OCI-LY7 (cell line): ENCODE measurements around the gene NID2. TPM values are rescaled to one million over a fixed set of nuclear protein-coding genes. Genes with fewer than 3 reads are reported as not detected.

ENCODE experiments used
- BruUV-seq: library from RNA; stranded (reverse); fragments of 400-500 nt; replicated peaks from 2 replicates; lab custom pipeline; 2021; lab: Mats Ljungman, UMichigan
- CTCF ChIA-PET: fragments of 300-600 bp; sonication (Branson Sonifier 250); formaldehyde crosslinking; loops from one replicate; lab custom pipeline; 2022; ENCODE audit warnings: antibody characterized with exemption; ENCODE audit not compliant: unreplicated experiment; lab: Charles Lee
- POLR2A ChIA-PET: fragments of 300-600 bp; sonication (Branson Sonifier 250); formaldehyde crosslinking; loops from one replicate; lab custom pipeline; 2022; ENCODE audit warnings: antibody characterized with exemption; lab: Charles Lee
- DNase-seq: peaks from one replicate; pipeline ENCODE4 v3.0.0-alpha.2; 2015; ENCODE audit warnings: low spot score
- H2AFZ ChIP-seq: fragments of 200-600 bp; sonication (generic), shearing (Covaris generic); 2 replicates; pipeline ENCODE4 v1.6.1; 2014; ENCODE audit warnings: mild to moderate bottlenecking, antibody characterized with exemption, low read length, moderate library complexity
- H3K27ac ChIP-seq: fragments of 200-600 bp; sonication (generic); 2 replicates; pipeline ENCODE4 v1.5.1; 2014; ENCODE audit warnings: mixed run types, low read depth, mild to moderate bottlenecking, moderate library complexity, low read length, inconsistent platforms; ENCODE audit not compliant: poor library complexity, severe bottlenecking
- H3K36me3 ChIP-seq: fragments of 200-600 bp; sonication (generic); 2 replicates; pipeline ENCODE4 v1.6.1; 2014; ENCODE audit warnings: mild to moderate bottlenecking, antibody characterized with exemption, low read length, moderate library complexity, mixed read lengths; ENCODE audit not compliant: insufficient read depth
- H3K4me1 ChIP-seq: fragments of 200-600 bp; sonication (generic); 2 replicates; pipeline ENCODE4 v1.5.1; 2014; ENCODE audit warnings: mild to moderate bottlenecking, low read length; ENCODE audit not compliant: insufficient read depth, poor library complexity, severe bottlenecking
- H3K4me2 ChIP-seq: fragments of 200-600 bp; sonication (generic); 2 replicates; pipeline ENCODE4 v1.6.1; 2014; ENCODE audit warnings: mild to moderate bottlenecking, low read length
- H3K4me3 ChIP-seq: fragments of 200-600 bp; sonication (generic); 2 replicates; pipeline ENCODE4 v1.5.1; 2014; ENCODE audit warnings: mild to moderate bottlenecking, low read depth, low read length; ENCODE audit not compliant: poor library complexity, severe bottlenecking
- H3K79me2 ChIP-seq: fragments of 200-600 bp; sonication (generic); 2 replicates; pipeline ENCODE4 v1.6.1; 2016; ENCODE audit warnings: low read depth, mild to moderate bottlenecking, low read length, moderate library complexity, mixed read lengths; ENCODE audit not compliant: insufficient read depth
- H3K9me2 ChIP-seq: fragments of 200-600 bp; sonication (generic); 2 replicates; pipeline ENCODE4 v1.6.1; 2016; ENCODE audit warnings: mild to moderate bottlenecking, low read length, mixed read lengths; ENCODE audit not compliant: insufficient read depth
- H3K9me3 ChIP-seq: fragments of 200-600 bp; sonication (generic); 2 replicates; pipeline ENCODE4 v1.6.1; 2014; ENCODE audit warnings: mild to moderate bottlenecking, mixed run types, low read length, mixed read lengths
- H4K20me1 ChIP-seq: fragments of 200-600 bp; sonication (generic); 2 replicates; pipeline ENCODE4 v1.6.1; 2014; ENCODE audit warnings: mild to moderate bottlenecking, antibody characterized with exemption, low read length, moderate library complexity, mixed read lengths; ENCODE audit not compliant: insufficient read depth
- EZH2phosphoT487 ChIP-seq: fragments of 200-600 bp; sonication (generic); IDR thresholded peaks from 2 replicates; pipeline ENCODE4 v1.6.1; 2018; ENCODE audit warnings: low read depth, borderline replicate concordance, mild to moderate bottlenecking, mixed run types, antibody characterized with exemption, low read length, moderate library complexity, mixed read lengths
- intact Hi-C: fragments of 100-400 bp; cut with micrococcal nuclease; formaldehyde crosslinking; loops from one replicate; pipeline ENCODE4 v1.10.0; 2022; ENCODE audit not compliant: unreplicated experiment
- total RNA-seq, 2 experiments: library from RNA; depleted of rRNA in 1 of 2; stranded (reverse); fragments of >200 nt in 1 of 2; shearing (Covaris generic) in 1 of 2; gene quantifications; 2 replicates each; pipeline ENCODE4 v1.2.3, GENCODE V29; 2014 to 2022
- TF ChIP-seq, protein P1 (sequence below): fragments of 200-600 bp; sonication (generic); conservative IDR thresholded peaks from 2 replicates; pipeline ENCODE4 v1.5.1; 2014; ENCODE audit warnings: mild to moderate bottlenecking, antibody characterized with exemption, low read length, moderate library complexity, mixed read lengths

Gene NID2
- total RNA-seq, 2 experiments from 2014 or later = not detected

DNA sequence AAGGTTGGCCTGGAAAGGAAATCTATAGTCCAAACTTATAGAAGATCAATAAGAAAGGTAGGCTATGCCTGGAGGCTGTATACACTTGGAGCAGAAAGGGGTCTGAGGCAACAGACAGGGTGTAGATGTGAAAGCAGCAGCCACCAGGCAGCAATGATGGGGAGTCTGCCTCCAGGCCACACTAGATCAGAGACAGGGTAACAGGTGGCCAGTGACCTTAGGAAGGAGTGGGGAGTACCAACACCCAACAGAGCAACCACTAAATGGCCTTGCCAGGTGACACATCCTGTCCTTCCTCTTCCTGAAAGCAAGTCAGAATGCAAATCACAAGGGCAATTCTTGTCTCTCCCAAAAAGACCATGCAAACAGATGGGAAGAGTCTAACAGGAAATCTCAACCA lies 46.4 kb upstream of the NID2 start:
- no peaks in the 10 kb centered on the region for H3K36me3 ChIP-seq
- H3K4me1 ChIP-seq = no peaks in the 10 kb centered on the region
- peak; percentile 1 for DNase-seq
- intact Hi-C loops = no loop called here
- 0 out of 2 replicates have a peak overlapping the region, but pooled peaks have one; percentile 6 for H3K4me2 ChIP-seq
- no peak overlapping the region for H3K27ac ChIP-seq
- no peak for TF ChIP-seq EZH2phosphoT487
- TF ChIP-seq, protein P1, sequence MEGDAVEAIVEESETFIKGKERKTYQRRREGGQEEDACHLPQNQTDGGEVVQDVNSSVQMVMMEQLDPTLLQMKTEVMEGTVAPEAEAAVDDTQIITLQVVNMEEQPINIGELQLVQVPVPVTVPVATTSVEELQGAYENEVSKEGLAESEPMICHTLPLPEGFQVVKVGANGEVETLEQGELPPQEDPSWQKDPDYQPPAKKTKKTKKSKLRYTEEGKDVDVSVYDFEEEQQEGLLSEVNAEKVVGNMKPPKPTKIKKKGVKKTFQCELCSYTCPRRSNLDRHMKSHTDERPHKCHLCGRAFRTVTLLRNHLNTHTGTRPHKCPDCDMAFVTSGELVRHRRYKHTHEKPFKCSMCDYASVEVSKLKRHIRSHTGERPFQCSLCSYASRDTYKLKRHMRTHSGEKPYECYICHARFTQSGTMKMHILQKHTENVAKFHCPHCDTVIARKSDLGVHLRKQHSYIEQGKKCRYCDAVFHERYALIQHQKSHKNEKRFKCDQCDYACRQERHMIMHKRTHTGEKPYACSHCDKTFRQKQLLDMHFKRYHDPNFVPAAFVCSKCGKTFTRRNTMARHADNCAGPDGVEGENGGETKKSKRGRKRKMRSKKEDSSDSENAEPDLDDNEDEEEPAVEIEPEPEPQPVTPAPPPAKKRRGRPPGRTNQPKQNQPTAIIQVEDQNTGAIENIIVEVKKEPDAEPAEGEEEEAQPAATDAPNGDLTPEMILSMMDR = no peak
- no peaks in the 10 kb centered on the region for H3K9me2 ChIP-seq
- no TSS peak for BruUV-seq
- POLR2A ChIA-PET = interaction anchor here (0.6 kb wide), 1 partner anchor 259 kb away, joined by 8 read pairs; no protein-coding TSS in a partner anchor
- no peak overlapping the region for H2AFZ ChIP-seq
- no peaks in the 10 kb centered on the region for H4K20me1 ChIP-seq
- CTCF ChIA-PET = no interaction called here
- H3K79me2 ChIP-seq = no peaks in the 10 kb centered on the region
- no peaks in the 10 kb centered on the region for H3K9me3 ChIP-seq
- no peak overlapping the region for H3K4me3 ChIP-seq

DNA sequence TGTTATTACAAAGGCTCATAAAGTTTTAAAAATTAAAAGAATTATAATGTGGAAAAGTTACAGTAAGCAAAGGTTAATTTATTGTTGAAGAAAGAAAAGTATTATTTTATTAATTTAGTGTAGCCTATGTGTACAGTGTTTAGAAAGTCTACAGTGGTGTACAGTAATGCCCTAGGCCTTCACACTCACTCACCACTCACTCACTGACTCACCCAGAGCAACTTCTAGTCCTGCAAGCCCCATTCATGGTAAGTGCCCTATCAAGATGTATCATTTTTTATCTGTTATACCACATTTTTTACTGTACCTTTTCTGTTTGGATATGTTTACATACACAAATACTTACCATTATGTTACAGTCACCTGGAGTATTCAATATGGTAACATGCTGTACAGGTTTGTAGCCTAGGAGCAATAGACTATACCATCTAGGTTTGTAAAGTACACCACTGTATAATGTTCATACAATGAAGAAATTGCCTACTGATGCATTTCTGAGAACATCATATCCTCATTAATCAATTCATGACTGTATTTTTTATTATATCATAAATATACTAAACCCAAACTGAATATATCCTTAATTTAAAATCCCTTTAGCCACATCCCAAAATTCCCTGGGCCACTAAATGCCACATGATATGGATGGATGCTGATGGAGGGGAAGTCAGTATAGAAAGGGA lies 43.6 kb upstream of the NID2 start:
- H3K4me3 ChIP-seq = no peak overlapping the region
- H2AFZ ChIP-seq = no peak overlapping the region
- no peaks in the 10 kb centered on the region for H4K20me1 ChIP-seq
- TF ChIP-seq EZH2phosphoT487 = no peak
- TF ChIP-seq, protein P1 = no peak
- H3K79me2 ChIP-seq = no peaks in the 10 kb centered on the region
- BruUV-seq = no TSS peak
- POLR2A ChIA-PET = interaction anchor here (0.6 to 1.1 kb wide), 5 partner anchors 10 to 844 kb away, joined by 3 to 4 read pairs (median 3); no protein-coding TSS in a partner anchor
- DNase-seq = no peak
- H3K36me3 ChIP-seq = no peaks in the 10 kb centered on the region
- intact Hi-C loops = no loop called here
- H3K9me3 ChIP-seq = no peaks in the 10 kb centered on the region
- no peaks in the 10 kb centered on the region for H3K9me2 ChIP-seq
- no peak overlapping the region for H3K4me2 ChIP-seq
- H3K27ac ChIP-seq = no peak overlapping the region
- CTCF ChIA-PET = no interaction called here
- no peaks in the 10 kb centered on the region for H3K4me1 ChIP-seq

DNA sequence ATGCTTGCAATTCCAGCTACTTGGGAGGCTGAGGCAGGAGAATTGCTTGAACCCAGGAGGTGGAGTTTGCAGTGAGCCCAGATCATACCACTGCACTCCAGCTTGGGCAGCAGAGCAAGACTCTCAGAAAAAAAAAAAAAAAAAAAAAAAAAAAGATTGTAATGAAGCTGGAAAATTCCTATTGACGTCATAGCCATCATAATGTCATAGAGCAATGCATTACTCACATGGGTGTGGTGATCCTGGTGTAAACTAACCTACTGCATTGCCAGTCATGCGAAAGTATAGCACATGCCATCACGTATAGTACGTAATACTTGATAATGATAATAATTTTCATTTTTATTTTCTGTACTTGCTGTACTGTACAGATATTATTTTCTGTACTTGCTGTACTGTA lies 42.7 kb upstream of the NID2 start:
- Histone ChIP-seq H3K9me2 (no peaks in the 10 kb centered on the region), H3K4me2 (no peak overlapping the region), H4K20me1 (no peaks in the 10 kb centered on the region), H3K4me3 (no peak overlapping the region), H3K36me3 (no peaks in the 10 kb centered on the region), H3K79me2 (no peaks in the 10 kb centered on the region), H3K9me3 (no peaks in the 10 kb centered on the region), H3K27ac (no peak overlapping the region), H3K4me1 (no peaks in the 10 kb centered on the region), H2AFZ (no peak overlapping the region)
- CTCF ChIA-PET = interaction anchor here (0.6 kb wide), 1 partner anchor 89 kb away, joined by 3 read pairs; no protein-coding TSS in a partner anchor
- intact Hi-C loops = no loop called here
- POLR2A ChIA-PET = no interaction called here
- TF ChIP-seq EZH2phosphoT487 = no peak
- TF ChIP-seq, protein P1 = no peak
- no peak for DNase-seq
- no TSS peak for BruUV-seq
